Femur (tissue), 1 donor: ENCODE results near the gene ABHD16B.
"Not testable (repeated sequence)": the region's sequence is repeated elsewhere in the genome, so short reads cannot be mapped to it uniquely, and the experiment has no call there.

ENCODE experiments used
- DNase-seq: peaks from one replicate; pipeline ENCODE4 v3.0.0-alpha.2; 2017

The ABHD16B gene

GRCh38 chr20:63835021-63835858, 26.1 kb upstream of the ABHD16B start:
- peak; percentile 96 for DNase-seq

GRCh38 chr20:63836458-63837344, 24.6 kb upstream of the ABHD16B start:
- peak; percentile 77 for DNase-seq

GRCh38 chr20:63837479-63837878, 23.8 kb upstream of the ABHD16B start:
- no peak for DNase-seq

- DNase-seq, result no peak
These were observed 21.7 kb upstream of the ABHD16B start for GRCh38 chr20:63839620-63840019.

GRCh38 chr20:63840405-63840828, 20.9 kb upstream of the ABHD16B start:
- no peak for DNase-seq

- no peak for DNase-seq
These were observed 19.0 kb upstream of the ABHD16B start for GRCh38 chr20:63842258-63842657.

- DNase-seq, result no peak
These were observed 18.1 kb upstream of the ABHD16B start for GRCh38 chr20:63843222-63843621.

- DNase-seq, result no peak
These were observed 17.5 kb upstream of the ABHD16B start for GRCh38 chr20:63843778-63844177.

- no peak for DNase-seq
These were observed 16.7 kb upstream of the ABHD16B start for GRCh38 chr20:63844511-63844991.

GRCh38 chr20:63846128-63846771, 15.0 kb upstream of the ABHD16B start:
- peak; percentile 89 for DNase-seq

GRCh38 chr20:63846888-63847236, 14.4 kb upstream of the ABHD16B start:
- DNase-seq, result no peak

GRCh38 chr20:63847237-63848002, 13.9 kb upstream of the ABHD16B start:
- peak; percentile 61 for DNase-seq

GRCh38 chr20:63848003-63848911, 13.0 kb upstream of the ABHD16B start:
- DNase-seq, result peak; percentile 30

GRCh38 chr20:63850689-63851547, 10.4 kb upstream of the ABHD16B start:
- no peak for DNase-seq

- DNase-seq, result not testable (repeated sequence)
These were observed 9.8 kb upstream of the ABHD16B start for GRCh38 chr20:63851548-63851943.

- DNase-seq, result not testable (repeated sequence)
These were observed 7.6 kb upstream of the ABHD16B start for GRCh38 chr20:63853733-63854068.

GRCh38 chr20:63854069-63854765, 7.1 kb upstream of the ABHD16B start:
- DNase-seq, result peak; percentile 74

- DNase-seq, result peak; percentile 77
These were observed 6.4 kb upstream of the ABHD16B start for GRCh38 chr20:63854766-63855362.
